ENCODE measurements around the gene STX16.

The STX16 gene

DNA sequence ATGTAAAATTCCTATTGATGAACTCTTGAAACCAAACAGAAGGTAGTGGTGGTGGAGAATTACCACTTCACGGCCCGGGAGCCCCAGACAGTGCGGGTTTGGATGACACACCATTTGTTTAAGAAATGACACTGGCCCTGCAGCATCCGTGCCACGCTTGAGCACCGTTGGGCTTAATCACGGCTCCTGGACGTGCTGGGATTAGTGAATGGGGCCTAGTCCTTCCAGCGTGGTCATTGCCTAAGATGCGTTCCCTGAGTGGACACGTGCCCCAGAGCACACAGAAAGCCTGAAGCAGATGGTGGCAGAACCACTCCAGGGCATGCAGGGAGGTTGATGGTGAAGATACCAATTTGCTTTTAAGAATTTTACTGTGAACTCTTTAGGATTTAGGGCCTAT lies 14.5 kb downstream of the STX16 start:
- no peak for DNase-seq (ENCODE audit: extremely low read depth, low read depth)
- TF ChIP-seq, protein P1, sequence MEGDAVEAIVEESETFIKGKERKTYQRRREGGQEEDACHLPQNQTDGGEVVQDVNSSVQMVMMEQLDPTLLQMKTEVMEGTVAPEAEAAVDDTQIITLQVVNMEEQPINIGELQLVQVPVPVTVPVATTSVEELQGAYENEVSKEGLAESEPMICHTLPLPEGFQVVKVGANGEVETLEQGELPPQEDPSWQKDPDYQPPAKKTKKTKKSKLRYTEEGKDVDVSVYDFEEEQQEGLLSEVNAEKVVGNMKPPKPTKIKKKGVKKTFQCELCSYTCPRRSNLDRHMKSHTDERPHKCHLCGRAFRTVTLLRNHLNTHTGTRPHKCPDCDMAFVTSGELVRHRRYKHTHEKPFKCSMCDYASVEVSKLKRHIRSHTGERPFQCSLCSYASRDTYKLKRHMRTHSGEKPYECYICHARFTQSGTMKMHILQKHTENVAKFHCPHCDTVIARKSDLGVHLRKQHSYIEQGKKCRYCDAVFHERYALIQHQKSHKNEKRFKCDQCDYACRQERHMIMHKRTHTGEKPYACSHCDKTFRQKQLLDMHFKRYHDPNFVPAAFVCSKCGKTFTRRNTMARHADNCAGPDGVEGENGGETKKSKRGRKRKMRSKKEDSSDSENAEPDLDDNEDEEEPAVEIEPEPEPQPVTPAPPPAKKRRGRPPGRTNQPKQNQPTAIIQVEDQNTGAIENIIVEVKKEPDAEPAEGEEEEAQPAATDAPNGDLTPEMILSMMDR (IDR thresholded peaks at IDR 0.05; ENCODE audit: low read depth, low read length): no peak

DNA sequence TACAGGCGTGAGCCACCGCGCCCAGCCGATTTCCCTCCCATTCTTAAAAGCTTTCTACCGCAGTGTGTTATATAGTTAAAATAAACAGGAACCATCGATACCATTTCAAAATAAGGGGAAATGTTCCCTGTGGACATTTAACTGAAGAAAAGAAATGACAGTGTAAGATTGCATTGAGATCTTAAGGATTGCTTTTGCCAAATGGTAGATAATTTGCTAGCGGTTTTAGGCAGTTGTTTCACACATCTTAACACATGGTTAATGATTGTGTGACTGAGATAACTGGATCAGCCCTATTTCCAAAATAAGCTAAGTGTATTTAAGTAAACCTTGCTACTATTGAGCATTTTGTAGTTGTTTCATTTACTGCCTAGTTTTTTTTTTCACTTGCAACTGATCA lies 15.6 kb downstream of the STX16 start:
- no peak for DNase-seq (ENCODE audit: extremely low read depth, low read depth)

DNA sequence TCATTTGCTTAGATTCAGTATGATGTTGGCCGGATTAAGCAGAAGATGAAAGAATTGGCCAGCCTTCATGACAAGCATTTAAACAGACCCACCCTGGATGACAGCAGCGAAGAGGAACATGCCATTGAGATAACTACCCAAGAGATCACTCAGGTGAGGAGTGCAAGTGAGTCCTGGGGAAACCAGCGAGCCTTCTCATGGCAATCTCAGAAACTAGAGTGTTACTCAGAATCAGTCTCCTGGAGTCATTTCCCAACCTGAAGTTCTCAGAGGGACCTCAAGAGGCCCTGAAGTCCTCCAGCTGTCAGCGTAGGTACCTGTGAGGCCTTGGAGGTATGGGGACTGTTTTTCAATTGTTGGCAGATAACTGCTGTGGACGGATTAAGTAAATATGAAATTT lies 16.9 kb downstream of the STX16 start:
- TF ChIP-seq, protein P1 (IDR thresholded peaks at IDR 0.05; ENCODE audit: low read depth, low read length): no peak
- no peak for DNase-seq (ENCODE audit: extremely low read depth, low read depth)

More for the DNA sequence above, 15.6 kb downstream of the STX16 start:
- TF ChIP-seq, protein P1 (IDR thresholded peaks at IDR 0.05; ENCODE audit: low read depth, low read length): no peak

DNA sequence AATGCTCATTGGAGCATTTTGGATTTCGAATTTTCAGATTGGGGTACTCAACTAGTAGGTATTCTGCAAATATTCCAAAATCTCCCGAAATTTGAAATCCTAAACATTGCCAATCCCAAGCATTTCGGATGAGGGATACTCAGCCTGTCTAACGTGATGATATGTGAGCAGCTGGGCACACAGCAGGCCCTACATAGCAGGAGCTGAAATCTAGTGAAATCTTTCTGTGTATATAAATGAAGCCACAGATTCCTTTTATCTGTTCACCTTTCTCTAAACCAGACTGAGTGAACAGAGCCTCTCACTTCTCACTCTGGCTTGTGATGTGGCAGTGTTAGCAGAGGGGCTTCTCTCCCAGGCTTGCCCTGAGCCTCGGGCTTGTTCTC lies 17.8 kb downstream of the STX16 start:
- no peak for DNase-seq (ENCODE audit: extremely low read depth, low read depth)
- TF ChIP-seq, protein P1 (IDR thresholded peaks at IDR 0.05; ENCODE audit: low read depth, low read length): no peak

DNA sequence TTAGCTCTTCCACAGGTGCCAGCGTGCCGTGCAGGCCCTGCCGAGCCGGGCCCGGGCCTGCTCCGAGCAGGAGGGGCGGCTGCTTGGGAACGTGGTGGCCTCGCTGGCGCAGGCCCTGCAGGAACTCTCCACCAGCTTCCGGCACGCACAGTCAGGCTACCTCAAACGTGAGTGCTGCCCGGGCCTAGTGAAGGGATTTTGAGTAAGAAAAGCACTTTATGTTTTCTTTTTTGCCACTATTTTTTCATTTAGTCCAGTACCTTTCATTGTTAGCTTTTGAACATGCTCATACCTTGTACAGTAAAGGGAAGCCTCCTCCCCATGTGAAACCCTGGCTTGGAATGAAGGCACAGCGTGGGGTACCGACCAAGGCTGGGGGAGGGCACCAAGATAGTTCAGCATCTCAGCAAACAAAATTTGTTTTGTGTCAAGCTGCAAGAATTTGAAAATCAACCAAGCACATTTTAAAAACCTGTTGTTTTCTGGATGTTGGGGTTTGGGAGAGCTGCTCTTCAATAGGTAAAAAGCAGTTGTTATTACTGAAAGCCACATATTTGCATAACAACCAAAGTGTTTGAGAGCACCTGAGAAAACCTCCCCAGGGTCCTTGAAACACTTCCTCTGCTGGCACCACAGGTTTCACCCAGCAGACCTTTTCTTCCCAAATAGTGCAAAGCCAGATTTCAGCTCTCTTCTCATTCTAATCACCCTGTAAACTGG lies 18.4 kb downstream of the STX16 start:
- TF ChIP-seq, protein P1 (IDR thresholded peaks at IDR 0.05; ENCODE audit: low read depth, low read length): no peak
- no peak for DNase-seq (ENCODE audit: extremely low read depth, low read depth)

DNA sequence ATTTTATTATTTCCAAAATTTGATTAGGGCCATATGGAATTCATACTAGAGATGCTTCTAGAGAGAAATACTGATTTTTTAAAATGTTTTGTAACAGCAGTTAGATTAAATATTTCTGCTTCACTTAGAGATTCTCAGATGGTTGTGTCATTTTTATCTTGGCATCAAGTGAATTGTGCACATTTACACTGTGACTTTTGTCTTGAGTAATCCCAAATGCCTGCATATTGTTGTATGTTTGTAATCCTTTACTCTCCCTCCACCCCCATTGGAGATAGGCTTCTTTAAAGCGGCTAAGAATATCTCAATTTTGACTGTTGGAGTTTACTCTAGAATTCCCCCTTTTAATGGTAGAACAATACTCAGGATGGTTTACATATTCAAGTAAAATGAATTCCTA lies 19.0 kb downstream of the STX16 start:
- DNase-seq (ENCODE audit: extremely low read depth, low read depth): no peak
- TF ChIP-seq, protein P1 (IDR thresholded peaks at IDR 0.05; ENCODE audit: low read depth, low read length): no peak

DNA sequence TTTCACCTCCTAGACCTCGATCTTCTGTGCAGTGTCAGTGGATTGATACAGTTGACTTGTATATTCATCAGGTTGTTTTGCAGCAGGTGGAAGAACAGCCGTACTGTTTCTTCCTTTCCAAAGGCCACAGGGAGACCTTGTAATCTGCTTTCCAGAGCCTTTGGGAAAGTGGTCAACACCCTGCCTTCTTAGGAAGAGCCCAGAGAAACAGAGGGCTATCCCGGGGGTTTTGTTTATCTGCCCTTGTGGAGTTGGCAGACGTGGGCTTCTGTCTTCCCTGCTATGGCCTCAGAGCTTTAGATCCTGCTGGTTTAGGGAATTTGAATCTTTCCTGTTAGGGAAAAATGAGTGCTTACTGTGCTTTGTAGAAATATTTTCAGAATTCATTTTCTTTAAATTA lies 19.6 kb downstream of the STX16 start:
- TF ChIP-seq, protein P1 (IDR thresholded peaks at IDR 0.05; ENCODE audit: low read depth, low read length): no peak
- no peak for DNase-seq (ENCODE audit: extremely low read depth, low read depth)
